ENCODE results near the gene KBTBD13. TPM values are rescaled to one million over a fixed set of nuclear protein-coding genes. Genes with fewer than 3 reads are reported as not detected.

The KBTBD13 gene
- total RNA-seq, 4 donors from 2014 or later = not detected

GRCh38 chr15:65062061-65062460 is 14.5 kb upstream of the KBTBD13 start:
- no peak for DNase-seq
- Histone ChIP-seq H3K4me1 (peaks cover 0 to 4% of the 10 kb centered on the region in 2 donors), H3K9me3 (no peaks in the 10 kb centered on the region), H3K36me3 (no peaks in the 10 kb centered on the region), H3K27ac (no peak overlapping the region), H3K4me3 (replicated peaks in 1 of 3) (no peak overlapping the region), H3K27me3 (no peaks in the 10 kb centered on the region)
- WGBS, 2 donors = 86 to 87% methylated on average over 5 of the region's 5 CpGs
- TF ChIP-seq POLR2A (IDR thresholded peaks at IDR 0.05) (no peak), CTCF (IDR thresholded peaks at IDR 0.05) (no peak)
- intact Hi-C loops (cut with DNase I) = no loop called here

GRCh38 chr15:65062726-65063125 is 13.8 kb upstream of the KBTBD13 start:
- Histone ChIP-seq H3K4me1 (peaks cover 0 to 8% of the 10 kb centered on the region in 2 donors), H3K27me3 (no peaks in the 10 kb centered on the region), H3K36me3 (no peaks in the 10 kb centered on the region), H3K4me3 (replicated peaks in 1 of 3) (no peak overlapping the region), H3K9me3 (no peaks in the 10 kb centered on the region), H3K27ac (no peak overlapping the region)
- WGBS, 2 donors = 85 to 86% methylated on average over 4 to 5 of the region's 5 CpGs
- intact Hi-C loops (cut with DNase I) = no loop called here
- TF ChIP-seq POLR2A (IDR thresholded peaks at IDR 0.05) (no peak), CTCF (IDR thresholded peaks at IDR 0.05) (no peak)
- DNase-seq = no peak

GRCh38 chr15:65066001-65066634 is 10.4 kb upstream of the KBTBD13 start:
- peaks cover 8 to 31% of the 10 kb centered on the region in 2 donors for H3K4me1 ChIP-seq
- no peak for DNase-seq
- TF ChIP-seq CTCF (IDR thresholded peaks at IDR 0.05) (no peak), POLR2A (IDR thresholded peaks at IDR 0.05) (no peak)
- H3K4me3 ChIP-seq (replicated peaks in 1 of 3) = no peak overlapping the region
- intact Hi-C loops (cut with DNase I) = no loop called here
- H3K9me3 ChIP-seq = no peaks in the 10 kb centered on the region
- 57 to 74% methylated on average over 3 of the region's 3 CpGs for WGBS, 2 donors
- no peaks in the 10 kb centered on the region for H3K27me3 ChIP-seq
- H3K36me3 ChIP-seq = no peaks in the 10 kb centered on the region
- H3K27ac ChIP-seq = peak overlapping the region in 1 of 3 donors; percentile 69

GRCh38 chr15:65066635-65067316 is 9.8 kb upstream of the KBTBD13 start:
- intact Hi-C loops (cut with DNase I) = no loop called here
- TF ChIP-seq CTCF (IDR thresholded peaks at IDR 0.05) (no peak), POLR2A (IDR thresholded peaks at IDR 0.05) (no peak)
- Histone ChIP-seq H3K27ac (peak overlapping the region in 2 of 3 donors; percentile 11 to 69), H3K4me1 (peaks cover 12 to 36% of the 10 kb centered on the region in 2 donors), H3K9me3 (no peaks in the 10 kb centered on the region), H3K36me3 (no peaks in the 10 kb centered on the region), H3K4me3 (replicated peaks in 1 of 3) (peak overlapping the region in 1 of 3 donors; percentile 34), H3K27me3 (no peaks in the 10 kb centered on the region)
- no peak for DNase-seq
- WGBS, 2 donors = 51 to 56% methylated on average over 9 of the region's 9 CpGs

- Histone ChIP-seq H3K36me3 (no peaks in the 10 kb centered on the region), H3K4me3 (replicated peaks in 1 of 3) (peak overlapping the region in 2 of 3 donors; percentile 2 to 34), H3K4me1 (peaks cover 15 to 42% of the 10 kb centered on the region in 2 donors), H3K27ac (peak overlapping the region in 2 of 3 donors; percentile 11 to 69), H3K27me3 (no peaks in the 10 kb centered on the region), H3K9me3 (no peaks in the 10 kb centered on the region)
- intact Hi-C loops (cut with DNase I) = no loop called here
- no peak for DNase-seq
- TF ChIP-seq POLR2A (IDR thresholded peaks at IDR 0.05) (no peak), CTCF (IDR thresholded peaks at IDR 0.05) (no peak)
- 30 to 32% methylated on average over 8 of the region's 8 CpGs for WGBS, 2 donors
These were observed 9.3 kb upstream of the KBTBD13 start for GRCh38 chr15:65067317-65067644.
